Measurements from ENCODE around the gene BTBD6.

Gene BTBD6

GRCh38 chr14:105248368-105249181, at the start of gene BTBD6:
TSS of gene BTBD6 (plus strand) at chr14:105248533. CDS start at chr14:105248712, 179 bp downstream.
- peak; percentile 64 to 87 (median 75) for DNase-seq (ENCODE audit: low read depth in 3 of 3)

GRCh38 chr14:105198588-105198987, 49.7 kb upstream of the BTBD6 start:
- no peak for DNase-seq (ENCODE audit: low read depth in 3 of 3)

- DNase-seq (ENCODE audit: low read depth in 3 of 3): no peak
Observed at GRCh38 chr14:105199093-105199492, 49.2 kb upstream of the BTBD6 start.

- DNase-seq (ENCODE audit: low read depth in 3 of 3): no peak
Observed at GRCh38 chr14:105200074-105200473, 48.3 kb upstream of the BTBD6 start.

GRCh38 chr14:105200641-105201040, 47.7 kb upstream of the BTBD6 start:
- DNase-seq (ENCODE audit: low read depth in 3 of 3): no peak

DNA sequence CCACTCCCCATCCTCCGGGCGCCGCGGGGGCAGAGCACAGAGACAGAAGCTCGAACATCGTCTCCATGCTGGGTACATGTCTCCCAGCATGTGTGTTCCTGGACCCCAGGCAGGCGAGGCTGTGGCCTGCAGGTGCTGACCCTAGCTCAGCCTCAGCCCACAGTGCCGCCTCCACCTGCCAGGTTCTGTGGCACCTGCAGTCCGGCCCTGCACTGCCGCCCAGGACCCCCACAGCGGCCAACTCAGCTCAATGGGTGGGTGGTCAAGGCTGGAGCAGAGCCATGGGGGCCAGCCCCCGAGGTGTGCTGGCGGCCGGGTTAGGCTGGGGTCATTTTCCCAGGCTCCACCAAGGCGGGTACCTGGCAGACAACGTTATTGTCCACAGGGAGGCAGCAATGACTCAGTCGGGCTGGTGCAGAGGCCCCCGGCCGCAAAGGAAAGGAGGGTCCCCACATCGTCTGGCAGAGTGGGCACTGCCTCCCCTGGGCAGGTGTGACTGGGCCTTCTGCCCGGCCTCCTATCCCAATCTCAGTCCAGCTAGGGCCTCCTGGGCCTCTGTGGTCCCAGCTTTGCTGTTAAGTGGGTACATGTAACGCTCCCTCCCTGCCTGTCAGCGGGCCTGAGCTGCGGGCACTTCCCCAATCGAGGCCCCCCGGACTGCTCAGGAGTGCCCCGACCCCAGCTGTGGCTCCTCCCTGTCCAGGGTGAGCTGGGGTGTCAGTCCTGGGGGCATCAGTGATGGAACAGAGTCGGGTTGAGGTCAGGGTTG, 47.0 kb upstream of the BTBD6 start:
- DNase-seq (ENCODE audit: low read depth in 3 of 3): no peak

- DNase-seq (ENCODE audit: low read depth in 3 of 3): peak in 1 of 3 experiments; percentile 46
Observed at GRCh38 chr14:105201925-105202513, 46.3 kb upstream of the BTBD6 start.

DNA sequence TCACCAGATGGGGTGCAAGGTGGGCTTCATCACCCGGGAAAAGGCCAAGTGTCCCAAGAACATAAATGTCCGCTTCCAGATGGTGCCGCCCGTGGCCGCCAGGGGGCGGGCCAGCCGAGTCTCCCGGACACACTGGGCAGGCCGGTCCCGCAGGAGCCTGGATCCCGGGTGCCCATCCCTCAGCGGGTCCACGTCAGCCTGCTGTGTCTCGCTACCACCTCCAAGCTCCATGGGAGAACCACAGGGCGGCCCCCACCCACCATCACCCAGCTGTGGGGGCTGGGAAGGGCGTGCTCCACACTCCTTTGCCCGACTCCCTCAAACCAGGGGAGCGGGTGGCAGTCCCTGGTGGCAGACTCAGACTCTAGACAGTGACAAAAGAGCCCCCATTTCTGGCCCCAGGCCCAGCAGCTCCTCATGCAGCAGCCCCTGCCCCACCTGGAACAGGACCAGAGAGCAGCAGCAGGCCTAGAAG, 45.2 kb upstream of the BTBD6 start:
- peak in 2 of 3 experiments; percentile 38 to 64 for DNase-seq (ENCODE audit: low read depth in 3 of 3)

DNA sequence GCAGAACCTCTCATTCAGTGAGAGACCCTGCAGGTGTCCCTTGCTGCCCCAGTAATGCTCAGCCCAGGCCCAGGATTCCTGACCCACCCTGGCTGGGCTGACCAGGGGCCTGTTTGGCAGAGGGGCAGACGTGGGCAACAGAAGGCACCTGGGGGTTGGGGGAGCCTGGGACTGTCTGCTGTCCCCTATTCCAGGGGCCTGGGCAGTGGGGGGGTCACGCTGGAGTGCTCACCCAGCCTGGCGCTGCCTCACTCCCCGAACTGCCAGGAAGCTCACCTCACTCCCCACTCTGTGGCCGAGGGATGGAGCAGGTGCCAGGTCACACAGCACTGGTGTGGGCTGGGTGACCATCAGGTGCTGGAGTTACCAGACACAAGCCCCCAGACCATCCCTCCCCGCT, 44.6 kb upstream of the BTBD6 start:
- DNase-seq (ENCODE audit: low read depth in 3 of 3): no peak

DNA sequence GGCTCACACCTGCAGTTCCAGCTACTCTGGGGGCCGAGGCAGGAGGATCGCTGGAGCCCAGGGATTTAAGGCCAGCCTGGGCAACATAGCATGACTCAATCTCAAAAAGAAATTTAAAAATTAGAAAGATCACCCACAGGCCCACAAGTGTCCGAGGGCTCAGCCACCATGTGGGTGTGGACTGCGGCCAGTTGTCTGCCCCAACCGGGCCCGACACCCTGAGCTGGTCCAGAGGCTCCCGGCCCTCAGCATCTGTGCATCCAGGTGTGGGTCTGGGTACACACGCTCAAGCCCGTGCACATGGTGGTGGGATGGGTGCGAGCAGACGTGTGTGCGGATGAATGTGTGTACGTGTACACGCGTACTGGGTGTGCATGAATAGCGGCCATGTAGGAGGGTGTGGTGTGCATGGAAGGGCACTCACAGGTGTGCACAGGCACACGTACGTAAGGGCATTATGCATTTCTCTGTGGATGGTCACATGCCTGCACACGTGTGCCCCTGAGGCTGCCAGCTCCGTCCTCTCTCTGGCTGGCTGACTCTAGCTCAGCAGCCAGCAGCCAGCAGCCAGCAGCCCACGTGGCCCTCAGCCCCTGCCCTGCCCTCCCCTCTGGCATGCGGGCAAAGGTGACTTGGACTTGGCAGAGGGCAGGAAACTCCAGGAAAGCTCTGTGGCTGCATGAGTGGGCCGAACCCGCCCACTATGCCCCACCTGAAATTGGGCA, 44.0 kb upstream of the BTBD6 start:
- DNase-seq (ENCODE audit: low read depth in 3 of 3): no peak

DNA sequence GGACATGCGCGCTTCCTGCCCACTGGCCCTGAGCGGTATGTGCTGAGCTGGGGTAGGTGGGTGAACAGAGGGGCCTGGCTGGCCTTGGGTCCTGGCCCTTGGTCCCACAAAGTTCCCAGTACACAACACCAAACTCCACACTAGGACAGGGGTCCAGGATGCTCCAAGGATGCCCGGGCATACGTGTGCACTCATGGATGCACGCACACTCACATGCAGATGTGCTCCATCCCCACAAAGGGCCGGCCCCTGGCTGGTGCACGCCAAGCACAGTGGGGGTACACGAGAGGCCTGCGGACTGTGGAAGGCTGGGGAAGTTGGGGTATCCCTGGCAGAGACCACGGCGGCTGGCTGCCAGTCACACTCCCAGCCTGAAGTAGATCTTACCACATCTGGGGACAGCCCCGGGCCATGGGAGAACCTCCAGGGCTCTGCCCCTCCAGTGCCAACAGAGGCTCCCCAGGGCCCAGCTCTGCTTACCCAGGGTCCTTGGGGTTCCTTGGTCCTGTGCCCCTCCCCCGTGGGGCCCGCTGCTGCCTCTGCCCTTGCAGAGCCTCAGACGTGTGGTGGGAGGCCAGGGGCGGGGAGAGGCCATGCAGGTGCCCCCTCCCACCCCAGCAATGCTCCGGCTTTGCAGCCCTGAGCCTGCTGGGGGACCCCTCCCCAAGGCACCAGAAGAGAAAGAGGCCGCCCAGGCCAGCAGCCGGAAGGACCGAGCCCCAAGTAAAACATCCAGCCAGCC, 43.2 kb upstream of the BTBD6 start:
- DNase-seq (ENCODE audit: low read depth in 3 of 3): no peak

DNA sequence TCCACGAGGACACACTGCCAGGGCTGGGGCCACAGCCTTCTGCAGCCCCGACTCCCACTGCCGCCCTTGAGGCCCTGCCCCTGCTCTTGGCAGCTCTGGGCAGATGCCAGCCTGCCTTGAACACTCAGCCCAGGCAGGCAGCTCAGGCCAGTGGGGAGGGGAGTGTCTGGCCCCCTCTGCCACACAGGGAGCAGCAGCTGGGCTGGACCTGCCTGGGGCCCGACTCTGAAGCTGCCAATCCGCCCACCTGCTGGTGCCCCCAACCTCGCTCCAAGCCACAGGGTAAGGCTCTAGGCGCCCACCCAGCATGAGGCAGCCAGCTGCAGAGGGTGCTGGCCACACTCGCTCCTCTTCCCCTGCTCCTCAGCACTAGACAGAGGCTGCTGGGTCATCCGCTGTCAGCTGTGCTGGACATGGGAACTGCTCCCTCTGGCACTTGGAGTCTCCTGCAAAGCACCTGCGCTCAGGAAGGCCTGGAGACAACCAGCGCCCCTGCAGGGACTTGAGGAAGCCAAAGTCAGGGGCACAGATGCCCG, 42.6 kb upstream of the BTBD6 start:
- no peak for DNase-seq (ENCODE audit: low read depth in 3 of 3)

GRCh38 chr14:105206873-105207272, 41.5 kb upstream of the BTBD6 start:
- no peak for DNase-seq (ENCODE audit: low read depth in 3 of 3)

DNA sequence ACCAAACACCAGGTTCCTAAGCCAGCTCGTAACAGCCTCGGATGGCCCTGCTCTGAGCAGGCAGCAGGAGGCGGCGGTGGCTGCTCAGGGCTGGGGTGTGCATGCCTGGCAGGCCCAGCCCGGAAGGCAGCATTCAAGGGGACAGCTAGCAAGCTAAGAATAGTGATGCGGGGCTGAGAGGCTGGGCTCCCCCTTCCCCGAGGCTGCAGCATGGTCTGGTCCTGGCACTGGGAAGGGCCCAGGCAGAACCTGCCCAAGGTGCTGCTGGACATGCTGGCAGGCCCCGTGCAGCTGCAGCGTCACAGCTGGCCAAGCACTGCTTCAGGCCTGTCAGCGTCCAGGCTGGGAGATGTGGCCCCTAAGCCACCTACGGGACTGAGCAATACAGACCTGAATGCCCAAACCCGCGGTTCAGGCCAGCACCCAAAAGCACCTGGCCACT, 40.9 kb upstream of the BTBD6 start:
- no peak for DNase-seq (ENCODE audit: low read depth in 3 of 3)

- no peak for DNase-seq (ENCODE audit: low read depth in 3 of 3)
Observed at GRCh38 chr14:105207996-105208737, 40.2 kb upstream of the BTBD6 start.

DNA sequence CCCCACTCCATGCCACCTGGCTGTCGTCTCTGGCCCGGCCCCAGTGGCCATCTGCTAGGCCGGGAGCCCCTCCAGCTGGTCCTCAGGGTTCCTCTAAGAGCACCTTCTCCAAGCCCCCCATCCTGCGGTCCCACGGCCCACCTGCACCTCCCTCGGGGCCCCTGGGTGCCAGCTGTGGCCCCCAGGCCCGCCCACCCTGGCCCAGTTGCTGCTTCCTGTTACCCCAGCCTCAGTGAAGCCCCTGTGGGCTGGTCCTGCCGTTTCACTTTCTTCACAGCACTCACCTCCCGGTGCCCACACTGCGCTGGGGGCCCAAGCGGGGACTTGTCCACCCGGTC, 39.6 kb upstream of the BTBD6 start:
- DNase-seq (ENCODE audit: low read depth in 3 of 3): no peak

- no peak for DNase-seq (ENCODE audit: low read depth in 3 of 3)
Observed at GRCh38 chr14:105209091-105209490, 39.2 kb upstream of the BTBD6 start.

- DNase-seq (ENCODE audit: low read depth in 3 of 3): no peak
Observed at GRCh38 chr14:105209646-105210045, 38.7 kb upstream of the BTBD6 start.

- no peak for DNase-seq (ENCODE audit: low read depth in 3 of 3)
Observed at GRCh38 chr14:105210266-105211025, 37.9 kb upstream of the BTBD6 start.
